Trophoblast cell (in vitro differentiated cells and primary cell): ENCODE data around the gene MYO1B.

Source experiments
- DNase-seq, 2 donors: peaks; one replicate each; pipeline ENCODE4 v3.0.0-alpha.2; 2016
- H2AFZ ChIP-seq: 2 replicates; pipeline ENCODE4 v1.6.1; 2013; ENCODE audit warnings: low read length, moderate library complexity, mild to moderate bottlenecking; ENCODE audit not compliant: insufficient read depth, poor library complexity
- H2AK5ac ChIP-seq: 2 replicates; pipeline ENCODE4 v1.6.1; 2013; ENCODE audit warnings: mild to moderate bottlenecking, low read length
- H2BK120ac ChIP-seq: 2 replicates; pipeline ENCODE4 v1.6.1; 2013; ENCODE audit warnings: low read length, mild to moderate bottlenecking, moderate library complexity; ENCODE audit not compliant: insufficient read depth, poor library complexity
- H2BK12ac ChIP-seq: 2 replicates; pipeline ENCODE4 v1.6.1; 2013; ENCODE audit warnings: mild to moderate bottlenecking, low read length, moderate library complexity
- H2BK5ac ChIP-seq: 2 replicates; pipeline ENCODE4 v1.6.1; 2013; ENCODE audit warnings: low read length, low read depth, moderate library complexity, mild to moderate bottlenecking; ENCODE audit not compliant: poor library complexity
- H3K14ac ChIP-seq: 2 replicates; pipeline ENCODE4 v1.6.1; 2013; ENCODE audit warnings: mild to moderate bottlenecking, low read length
- H3K18ac ChIP-seq: 2 replicates; pipeline ENCODE4 v1.6.1; 2013; ENCODE audit warnings: mild to moderate bottlenecking, low read length
- H3K23ac ChIP-seq: 2 replicates; pipeline ENCODE4 v1.6.1; 2013; ENCODE audit warnings: low read length
- H3K27ac ChIP-seq: 2 replicates; pipeline ENCODE4 v1.5.1; 2013; ENCODE audit warnings: low read depth, mild to moderate bottlenecking, inconsistent platforms, low read length, moderate library complexity
- H3K27me3 ChIP-seq: 2 replicates; pipeline ENCODE4 v1.6.1; 2013; ENCODE audit warnings: inconsistent platforms, mild to moderate bottlenecking, low read length, moderate library complexity; ENCODE audit not compliant: insufficient read depth
- H3K36me3 ChIP-seq, 2 experiments: 1 replicate in 1 of 2; 2 replicates in 1 of 2; pipeline ENCODE4 v1.6.1; 2013; ENCODE audit warnings: low read length in 2 of 2, mild to moderate bottlenecking in 2 of 2, moderate library complexity in 1 of 2; ENCODE audit not compliant: insufficient read depth in 2 of 2, control insufficient read depth in 1 of 2
- H3K4ac ChIP-seq: 2 replicates; pipeline ENCODE4 v1.6.1; 2013; ENCODE audit warnings: low read depth, mild to moderate bottlenecking, low read length, moderate library complexity
- H3K4me1 ChIP-seq, 2 experiments: 1 replicate in 1 of 2; 2 replicates in 1 of 2; pipeline ENCODE4 v1.6.1; 2013; ENCODE audit warnings: low read length in 2 of 2, mild to moderate bottlenecking in 2 of 2, moderate library complexity in 1 of 2; ENCODE audit not compliant: insufficient read depth in 2 of 2, control insufficient read depth in 1 of 2
- H3K4me2 ChIP-seq: 2 replicates; pipeline ENCODE4 v1.6.1; 2013; ENCODE audit warnings: inconsistent platforms, mild to moderate bottlenecking, low read length, moderate library complexity
- H3K4me3 ChIP-seq: 2 replicates; pipeline ENCODE4 v1.5.1; 2013; ENCODE audit warnings: mild to moderate bottlenecking, low read depth, low read length, inconsistent platforms
- H3K79me1 ChIP-seq: one replicate; pipeline ENCODE4 v1.6.1; 2013; ENCODE audit warnings: low read length
- H3K79me2 ChIP-seq: 2 replicates; pipeline ENCODE4 v1.6.1; 2013; ENCODE audit warnings: low read length, mild to moderate bottlenecking; ENCODE audit not compliant: control insufficient read depth, insufficient read depth, poor library complexity
- H3K9ac ChIP-seq: 2 replicates; pipeline ENCODE4 v1.6.1; 2013; ENCODE audit warnings: mild to moderate bottlenecking, low read length
- H3K9me3 ChIP-seq: 2 replicates; pipeline ENCODE4 v1.6.1; 2013; ENCODE audit warnings: low read depth, mild to moderate bottlenecking, control low read depth, inconsistent platforms, low read length; ENCODE audit not compliant: insufficient read depth
- H4K12ac ChIP-seq: 2 replicates; pipeline ENCODE4 v1.6.1; 2013; ENCODE audit warnings: low read depth, mild to moderate bottlenecking, low read length, moderate library complexity
- H4K8ac ChIP-seq: 2 replicates; pipeline ENCODE4 v1.6.1; 2013; ENCODE audit warnings: low read depth, mild to moderate bottlenecking, low read length, moderate library complexity
- H4K91ac ChIP-seq: one replicate; pipeline ENCODE4 v1.6.1; 2013; ENCODE audit warnings: low read depth, mild to moderate bottlenecking, low read length, moderate library complexity
- WGBS: extraction: QIAGEN DNeasy Blood & Tissue Kit; methylation state at CpG from one replicate; pipeline ENCODE4 v1.1.7; 2013; ENCODE audit warnings: missing lambda C conversion rate; ENCODE audit not compliant: insufficient read length, insufficient coverage; ENCODE audit errors: extremely low coverage; 5-methylcytosine and 5-hydroxymethylcytosine counted together

MYO1B gene

DNA sequence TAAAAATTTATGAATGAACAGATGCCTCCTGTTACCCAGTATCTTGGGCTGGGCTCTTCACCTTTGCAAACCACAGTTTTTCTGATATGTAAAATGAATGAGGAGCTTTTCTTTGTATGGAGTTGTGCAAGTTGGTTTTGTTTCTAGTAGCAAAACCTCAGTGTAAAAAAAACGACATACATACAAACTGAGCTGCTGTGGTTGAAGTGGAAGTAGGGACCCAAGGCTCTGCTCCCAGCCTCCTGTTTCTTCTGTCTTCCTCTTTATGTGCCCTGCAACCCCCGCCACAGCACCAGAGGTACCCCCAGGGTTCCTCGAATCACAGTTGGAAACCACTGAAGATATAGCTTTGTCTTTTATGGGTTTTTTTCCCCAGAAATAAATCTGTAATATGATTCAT lies 118.1 kb downstream of the MYO1B start:
- H3K23ac ChIP-seq = no peak overlapping the region
- peaks cover 2% of the 10 kb centered on the region for H3K9me3 ChIP-seq
- no peak overlapping the region for H4K91ac ChIP-seq
- no peak overlapping the region for H2BK120ac ChIP-seq
- H3K9ac ChIP-seq = no peak overlapping the region
- no peaks in the 10 kb centered on the region for H3K79me1 ChIP-seq
- no peak overlapping the region for H2BK5ac ChIP-seq
- H3K18ac ChIP-seq = no peak overlapping the region
- no peak for DNase-seq
- no peaks in the 10 kb centered on the region for H3K27me3 ChIP-seq
- no peak overlapping the region for H3K4me2 ChIP-seq
- no CpG with 5 or more reads among the region's 3 CpGs for WGBS
- H4K8ac ChIP-seq = no peak overlapping the region
- no peak overlapping the region for H3K4me3 ChIP-seq
- H3K36me3 ChIP-seq = peaks cover 5 to 24% of the 10 kb centered on the region in 2 experiments
- no peak overlapping the region for H3K4ac ChIP-seq
- H3K4me1 ChIP-seq = no peaks in the 10 kb centered on the region
- H3K14ac ChIP-seq = no peak overlapping the region
- H3K79me2 ChIP-seq = no peaks in the 10 kb centered on the region
- H2AK5ac ChIP-seq = no peak overlapping the region
- no peak overlapping the region for H2BK12ac ChIP-seq
- no peak overlapping the region for H2AFZ ChIP-seq
- H3K27ac ChIP-seq = no peak overlapping the region
- no peak overlapping the region for H4K12ac ChIP-seq

DNA sequence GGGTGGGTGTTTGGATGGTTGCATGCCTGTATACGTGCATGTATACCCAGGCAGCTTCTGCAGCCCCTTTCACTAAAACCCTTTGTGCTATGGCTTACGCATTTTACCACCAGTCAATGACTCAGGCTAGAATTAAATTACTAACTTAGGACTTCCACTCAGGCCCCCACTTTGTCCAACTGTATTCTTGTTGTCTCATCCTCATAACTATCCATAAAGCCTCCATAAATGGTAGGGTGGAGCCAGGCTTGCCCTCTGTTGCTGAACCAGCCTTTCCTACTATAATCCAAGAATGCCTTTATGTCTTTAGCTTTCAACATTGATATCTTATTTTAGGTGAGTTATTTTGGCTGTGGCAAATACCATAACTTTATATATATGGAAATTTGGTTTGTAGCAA lies 119.9 kb downstream of the MYO1B start:
- H3K4ac ChIP-seq = no peak overlapping the region
- H4K91ac ChIP-seq = no peak overlapping the region
- no peak overlapping the region for H3K27ac ChIP-seq
- no peaks in the 10 kb centered on the region for H3K4me1 ChIP-seq
- peaks cover 5 to 22% of the 10 kb centered on the region in 2 experiments for H3K36me3 ChIP-seq
- H3K14ac ChIP-seq = no peak overlapping the region
- no CpG with 5 or more reads among the region's 2 CpGs for whole genome bisulfite sequencing
- no peak overlapping the region for H3K18ac ChIP-seq
- no peak overlapping the region for H2AFZ ChIP-seq
- H4K12ac ChIP-seq = no peak overlapping the region
- no peak overlapping the region for H3K4me2 ChIP-seq
- H3K9ac ChIP-seq = no peak overlapping the region
- no peak overlapping the region for H2BK120ac ChIP-seq
- no peak overlapping the region for H4K8ac ChIP-seq
- no peak overlapping the region for H2BK5ac ChIP-seq
- no peaks in the 10 kb centered on the region for H3K9me3 ChIP-seq
- H3K4me3 ChIP-seq = no peak overlapping the region
- no peak overlapping the region for H2AK5ac ChIP-seq
- H3K23ac ChIP-seq = no peak overlapping the region
- no peaks in the 10 kb centered on the region for H3K79me1 ChIP-seq
- no peaks in the 10 kb centered on the region for H3K27me3 ChIP-seq
- H3K79me2 ChIP-seq = no peaks in the 10 kb centered on the region
- no peak for DNase-seq
- no peak overlapping the region for H2BK12ac ChIP-seq

DNA sequence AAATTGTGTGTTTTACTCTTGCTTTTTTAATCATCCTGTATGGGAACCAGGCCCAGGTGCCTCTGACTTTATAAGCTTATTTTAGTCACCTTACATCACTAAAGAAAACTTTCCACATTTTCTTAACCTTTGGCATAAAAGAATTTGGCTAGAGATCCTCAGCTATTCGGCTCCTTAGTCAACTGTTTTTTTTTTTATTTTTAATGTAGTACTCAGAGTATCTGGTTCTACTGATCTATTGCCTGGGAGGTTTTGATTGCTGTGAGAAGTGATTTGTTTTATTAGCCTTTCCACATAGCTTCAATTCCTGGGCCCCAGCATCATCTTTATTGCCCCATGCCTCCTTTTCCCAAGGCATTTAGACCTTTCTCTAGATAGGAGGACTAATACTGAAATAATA lies 121.0 kb downstream of the MYO1B start:
- Histone ChIP-seq H3K9ac (no peak overlapping the region), H3K23ac (no peak overlapping the region), H4K91ac (no peak overlapping the region), H2BK12ac (no peak overlapping the region), H3K27me3 (no peaks in the 10 kb centered on the region), H3K36me3 (peaks cover 6 to 24% of the 10 kb centered on the region in 2 experiments), H3K79me1 (no peaks in the 10 kb centered on the region), H2BK5ac (no peak overlapping the region), H3K4me1 (no peaks in the 10 kb centered on the region), H3K4me3 (no peak overlapping the region), H3K9me3 (no peaks in the 10 kb centered on the region), H3K14ac (no peak overlapping the region), H4K12ac (no peak overlapping the region), H2AK5ac (no peak overlapping the region), H2BK120ac (no peak overlapping the region), H3K18ac (no peak overlapping the region), H3K4ac (no peak overlapping the region), H3K27ac (no peak overlapping the region), H3K4me2 (no peak overlapping the region), H3K79me2 (no peaks in the 10 kb centered on the region), H2AFZ (no peak overlapping the region), H4K8ac (no peak overlapping the region)
- no CpG with 5 or more reads among the region's 1 CpG for WGBS
- peak in 1 of 2 donors; percentile 16 for DNase-seq

DNA sequence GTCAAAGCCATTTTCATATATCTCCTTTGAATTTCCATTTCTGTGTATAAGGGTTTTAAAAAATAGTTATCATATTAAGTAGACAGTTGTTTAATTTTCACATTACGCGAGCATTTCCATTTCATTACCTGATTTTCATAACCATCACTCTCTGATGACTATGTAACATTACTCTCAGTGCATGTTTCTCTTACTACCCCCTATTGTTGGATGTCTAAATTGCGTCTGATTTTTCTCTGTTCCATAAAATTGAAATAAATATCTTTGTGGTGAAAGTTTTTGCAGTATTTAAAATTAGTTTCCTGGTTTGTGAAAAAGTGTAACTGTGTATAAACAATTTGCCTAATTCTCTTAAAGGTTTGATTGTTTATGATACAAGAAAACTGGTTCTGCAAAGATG lies 123.8 kb downstream of the MYO1B start:
- Histone ChIP-seq H4K91ac (no peak overlapping the region), H3K18ac (no peak overlapping the region), H3K4me2 (no peak overlapping the region), H3K9ac (no peak overlapping the region), H3K27me3 (no peaks in the 10 kb centered on the region), H4K12ac (no peak overlapping the region), H3K9me3 (no peaks in the 10 kb centered on the region), H3K4ac (no peak overlapping the region), H3K4me1 (no peaks in the 10 kb centered on the region), H2BK12ac (no peak overlapping the region), H3K14ac (no peak overlapping the region), H3K27ac (no peak overlapping the region), H2BK5ac (no peak overlapping the region), H4K8ac (no peak overlapping the region), H3K79me1 (no peaks in the 10 kb centered on the region), H3K23ac (no peak overlapping the region), H2AFZ (no peak overlapping the region), H3K4me3 (no peak overlapping the region), H2AK5ac (no peak overlapping the region), H3K79me2 (no peaks in the 10 kb centered on the region), H3K36me3 (peaks cover 8 to 31% of the 10 kb centered on the region in 2 experiments), H2BK120ac (no peak overlapping the region)
- DNase-seq = no peak
- WGBS = no CpG with 5 or more reads among the region's 3 CpGs
